GM18909 (cell line): ENCODE results near the gene PRUNE1.

Source experiments
- ATAC-seq: cut with Tn5 transposase; IDR thresholded peaks from one replicate; pipeline ENCODE4 v1.9.1; 2021; ENCODE audit warnings: mild to moderate bottlenecking; ENCODE audit not compliant: unreplicated experiment, poor library complexity

Gene PRUNE1

GRCh38 chr1:150976879-150977694 lies 31.2 kb upstream of the PRUNE1 start:
- no peak for ATAC-seq

GRCh38 chr1:150979092-150980056 lies 28.9 kb upstream of the PRUNE1 start:
- peak; percentile 42 for ATAC-seq

- no peak for ATAC-seq
Observed at GRCh38 chr1:150981177-150981804, 27.0 kb upstream of the PRUNE1 start.

GRCh38 chr1:150981805-150982712 lies 26.2 kb upstream of the PRUNE1 start, which contains the start of gene ANXA9:
ANXA9 (plus strand) TSS chr1:150982292; CDS start chr1:150983106, 814 bp downstream.
- no peak for ATAC-seq

- ATAC-seq: no peak
Observed at GRCh38 chr1:150985179-150985825, 22.9 kb upstream of the PRUNE1 start.

- ATAC-seq: no peak
Observed at GRCh38 chr1:150987924-150988323, 20.3 kb upstream of the PRUNE1 start.

GRCh38 chr1:150992626-150993025 lies 15.6 kb upstream of the PRUNE1 start:
- ATAC-seq: no peak

GRCh38 chr1:150994248-150994647 lies 14.0 kb upstream of the PRUNE1 start:
- no peak for ATAC-seq

GRCh38 chr1:150995460-150995859 lies 12.8 kb upstream of the PRUNE1 start:
- ATAC-seq: no peak

GRCh38 chr1:150995896-150996295 lies 12.4 kb upstream of the PRUNE1 start:
- ATAC-seq: no peak

- no peak for ATAC-seq
Observed at GRCh38 chr1:150997126-150997872, 10.9 kb upstream of the PRUNE1 start.

- ATAC-seq: no peak
Observed at GRCh38 chr1:150997949-150998348, 10.3 kb upstream of the PRUNE1 start.

- no peak for ATAC-seq
Observed at GRCh38 chr1:150999051-150999674, 9.1 kb upstream of the PRUNE1 start.

GRCh38 chr1:150999926-151000325 lies 8.3 kb upstream of the PRUNE1 start:
- no peak for ATAC-seq

GRCh38 chr1:151000408-151000807 lies 7.8 kb upstream of the PRUNE1 start:
- no peak for ATAC-seq

GRCh38 chr1:151001602-151002001 lies 6.6 kb upstream of the PRUNE1 start:
- no peak for ATAC-seq

- ATAC-seq: no peak
Observed at GRCh38 chr1:151002051-151002450, 6.2 kb upstream of the PRUNE1 start.

GRCh38 chr1:151002611-151003010 lies 5.6 kb upstream of the PRUNE1 start:
- no peak for ATAC-seq
